HG03060 (cell line): ENCODE measurements around the gene COPS3.

Experiments
- ATAC-seq: cut with Tn5 transposase; IDR thresholded peaks from one replicate; pipeline ENCODE4 v1.9.1; 2021; ENCODE audit warnings: low read depth, moderate number of reproducible peaks; ENCODE audit not compliant: unreplicated experiment

Gene COPS3

DNA sequence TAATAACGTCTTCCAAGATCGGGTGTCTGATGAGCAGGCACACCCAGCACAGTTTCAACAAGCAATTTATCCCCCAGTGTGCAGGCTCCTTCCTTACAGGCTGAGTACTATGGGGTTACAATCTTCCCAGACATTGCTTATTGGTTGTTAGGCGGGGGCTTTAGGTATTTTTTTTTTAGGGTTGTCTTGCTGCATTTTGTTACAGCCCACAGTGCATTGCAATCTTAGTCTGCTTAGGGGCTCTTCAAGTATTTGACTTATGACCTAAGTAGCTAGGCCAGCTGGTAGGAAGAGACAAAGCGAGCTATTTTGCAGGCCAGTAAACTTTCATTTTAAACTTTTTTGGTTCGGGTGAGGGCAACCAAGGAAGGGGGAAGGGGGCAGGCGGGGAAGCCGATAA is 80.7 kb downstream of the COPS3 start:
- no peak for ATAC-seq

DNA sequence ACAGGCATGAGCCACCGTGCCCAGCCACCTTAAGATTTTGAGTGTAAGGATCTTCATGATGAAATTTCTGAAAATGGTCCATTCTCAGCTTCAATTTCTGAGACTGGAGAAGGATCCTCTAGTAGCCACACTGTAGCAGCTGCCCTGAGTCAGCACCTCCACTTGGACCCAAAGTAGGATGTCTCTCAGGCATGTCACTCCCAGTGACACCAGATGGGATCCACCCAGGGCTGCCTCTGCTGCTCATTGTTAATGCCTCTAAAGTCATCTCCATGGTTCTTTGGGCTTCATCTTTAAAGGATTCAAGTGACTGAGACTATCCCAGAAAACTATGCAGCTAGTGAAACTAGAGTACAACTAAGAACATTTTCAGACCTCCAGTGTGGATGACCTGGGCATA is 82.8 kb downstream of the COPS3 start:
- ATAC-seq, result no peak

DNA sequence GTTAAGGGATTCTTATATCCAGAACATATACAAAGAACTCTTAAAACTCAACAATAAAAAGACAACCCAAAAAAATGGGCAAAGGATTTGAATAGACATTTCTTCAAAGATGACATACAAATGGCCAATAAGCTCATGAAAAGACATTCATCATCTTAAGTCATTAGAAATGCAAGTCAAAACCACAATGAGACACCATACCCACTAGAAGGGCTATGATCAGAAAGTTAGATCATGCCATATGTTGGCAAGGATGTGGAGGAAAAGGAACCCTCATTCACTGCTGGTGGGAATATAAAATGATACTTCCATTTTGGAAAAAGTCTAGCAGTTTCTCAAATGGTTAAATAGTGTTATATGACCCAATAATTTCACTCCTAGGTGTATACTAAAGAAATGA is 84.3 kb downstream of the COPS3 start:
- ATAC-seq, result no peak
